Daoy (cell line): ENCODE measurements around the gene MAU2. TPM values are rescaled to one million over a fixed set of nuclear protein-coding genes. Genes with fewer than 3 reads are reported as not detected.
"Not testable (repeated sequence)": the region's sequence is repeated elsewhere in the genome, so short reads cannot be mapped to it uniquely, and the experiment has no call there.

ENCODE experiments used
- DNase-seq: peaks from one replicate; pipeline ENCODE4 v3.0.0-alpha.2; 2015; ENCODE audit warnings: low read depth
- total RNA-seq: library from RNA; depleted of rRNA; stranded (reverse); fragments of >200 nt; shearing (Covaris generic); gene quantifications from 2 replicates; pipeline ENCODE4 v1.2.3, GENCODE V29; 2014

The MAU2 gene
- total RNA-seq, 1 experiment from 2014 or later: 17.5 TPM

DNA sequence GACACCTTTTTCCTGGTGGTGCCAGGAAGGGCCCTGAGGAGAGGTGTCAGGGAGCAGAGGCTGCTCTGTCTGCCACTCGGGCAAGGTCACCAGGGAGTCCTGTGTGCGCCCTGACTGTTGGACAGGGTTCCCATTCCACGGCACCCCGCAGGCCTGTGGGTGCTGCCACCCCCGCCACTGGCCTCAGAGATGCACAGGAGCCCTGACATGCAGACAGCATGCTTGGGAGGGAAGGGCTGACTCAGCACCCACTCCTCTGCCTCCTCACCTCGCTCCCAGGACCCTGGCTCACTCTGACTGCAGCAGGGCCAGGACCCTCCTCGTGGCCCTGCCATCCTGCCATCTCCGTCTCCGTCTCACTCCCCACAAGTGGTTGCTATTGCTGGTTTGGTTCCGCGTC is 25.3 kb downstream of the MAU2 start:
- DNase-seq: no peak

GRCh38 chr19:19347401-19348110 is 26.9 kb downstream of the MAU2 start:
- DNase-seq: no peak

GRCh38 chr19:19348266-19348665 is 27.6 kb downstream of the MAU2 start:
- DNase-seq: no peak

DNA sequence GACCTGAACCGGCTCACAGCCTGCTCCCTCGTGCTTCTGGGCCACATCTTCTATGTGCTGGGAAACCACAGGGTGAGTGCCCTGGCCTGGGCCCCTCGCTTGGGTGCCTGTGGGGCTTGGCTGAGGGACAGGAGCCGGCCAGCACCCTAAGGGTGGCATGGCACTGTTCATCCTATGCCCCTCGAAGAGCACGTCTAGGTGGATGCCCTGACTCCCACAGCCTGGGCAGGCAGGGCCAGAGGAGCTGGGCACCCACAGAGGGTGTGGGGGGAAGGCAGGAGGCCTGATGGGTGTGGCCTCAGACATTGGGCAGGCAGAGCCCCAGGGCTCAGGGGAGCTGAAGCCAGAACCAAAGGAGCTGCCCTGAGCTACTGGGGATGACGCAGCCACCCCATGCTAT is 28.7 kb downstream of the MAU2 start:
- no peak for DNase-seq

GRCh38 chr19:19350756-19351155 is 30.1 kb downstream of the MAU2 start:
- not testable (repeated sequence) for DNase-seq

- DNase-seq: no peak
Observed at GRCh38 chr19:19352823-19353222, 32.2 kb downstream of the MAU2 start.

DNA sequence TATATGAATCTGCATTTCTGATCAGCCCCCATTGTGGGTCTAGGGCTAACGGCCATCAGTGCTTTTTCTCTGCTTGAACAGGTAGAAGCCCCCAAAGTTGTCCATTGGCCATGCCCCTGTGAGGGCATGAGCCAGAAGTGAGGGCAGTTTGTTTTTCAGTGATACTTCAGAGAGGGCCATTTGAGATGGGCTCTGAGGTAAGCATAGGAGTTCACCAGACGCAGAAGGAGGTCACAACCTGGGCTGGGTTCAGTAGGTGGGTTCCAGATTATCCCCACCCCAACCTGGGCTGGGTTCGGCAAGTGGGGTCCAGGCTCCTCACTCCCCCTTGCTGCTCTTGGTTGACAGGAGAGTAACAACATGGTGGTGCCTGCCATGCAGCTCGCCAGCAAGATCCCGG is 33.4 kb downstream of the MAU2 start:
- no peak for DNase-seq

GRCh38 chr19:19354932-19355331 is 34.3 kb downstream of the MAU2 start:
- DNase-seq: no peak

DNA sequence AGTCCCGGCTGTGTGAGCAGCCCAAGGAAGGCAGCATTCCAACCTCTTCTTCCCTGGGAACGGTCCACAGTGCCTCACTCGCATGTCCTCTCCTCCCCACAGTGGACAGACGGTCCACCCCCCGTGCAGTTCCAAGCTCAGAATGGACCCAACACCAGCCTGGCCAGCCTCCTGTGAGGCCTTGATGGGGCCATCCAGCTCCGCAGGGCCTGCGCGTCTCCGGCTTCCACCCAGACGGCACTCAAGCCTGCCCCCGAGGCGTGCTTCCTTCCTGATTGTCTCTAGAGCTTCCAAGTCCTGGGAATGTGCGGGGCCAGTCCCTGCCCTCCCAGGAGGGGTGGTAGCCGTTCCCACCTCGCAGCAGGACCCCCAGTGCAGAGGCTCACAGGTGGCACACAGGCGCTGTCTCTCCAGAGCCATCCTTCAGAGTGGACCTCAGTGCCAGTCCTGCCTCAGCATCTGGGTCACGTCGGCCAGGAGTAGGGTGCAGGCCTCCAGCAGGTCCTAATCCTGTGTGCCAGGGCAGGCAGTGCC is 35.0 kb downstream of the MAU2 start:
- DNase-seq: no peak

- no peak for DNase-seq
Observed at GRCh38 chr19:19356500-19356899, 35.9 kb downstream of the MAU2 start.

DNA sequence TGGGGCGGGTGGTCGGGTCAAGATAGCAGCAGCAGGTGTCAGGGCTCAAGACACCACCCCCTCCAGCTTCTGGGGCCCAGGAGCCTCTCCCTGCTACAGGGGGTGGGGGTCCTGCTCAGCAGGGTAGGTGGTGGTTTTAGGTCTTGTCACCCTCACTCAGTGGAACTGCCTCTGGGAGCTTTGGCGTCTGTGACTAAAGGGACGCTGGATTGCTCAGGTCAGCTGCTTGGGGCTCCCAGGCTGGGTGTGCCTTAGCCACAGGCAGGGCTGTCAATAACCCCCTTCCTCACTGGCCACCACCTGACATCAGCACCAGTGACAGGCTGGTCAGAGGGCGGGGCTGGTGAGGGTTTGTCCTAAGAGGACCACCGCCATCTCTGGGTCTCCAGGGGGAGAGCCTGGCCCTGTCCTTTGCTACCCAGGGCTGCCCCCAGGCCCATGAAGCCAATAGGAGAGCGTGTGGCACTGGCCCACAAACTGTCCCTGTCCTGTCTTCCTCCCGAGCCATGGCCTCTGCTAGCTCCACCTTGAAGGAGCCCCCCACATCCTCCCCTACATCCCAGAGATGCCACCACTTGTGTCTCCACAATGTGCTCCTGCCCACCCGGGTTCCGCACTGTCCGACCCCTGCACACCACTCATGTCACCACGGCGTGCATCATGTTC is 36.4 kb downstream of the MAU2 start:
- no peak for DNase-seq

DNA sequence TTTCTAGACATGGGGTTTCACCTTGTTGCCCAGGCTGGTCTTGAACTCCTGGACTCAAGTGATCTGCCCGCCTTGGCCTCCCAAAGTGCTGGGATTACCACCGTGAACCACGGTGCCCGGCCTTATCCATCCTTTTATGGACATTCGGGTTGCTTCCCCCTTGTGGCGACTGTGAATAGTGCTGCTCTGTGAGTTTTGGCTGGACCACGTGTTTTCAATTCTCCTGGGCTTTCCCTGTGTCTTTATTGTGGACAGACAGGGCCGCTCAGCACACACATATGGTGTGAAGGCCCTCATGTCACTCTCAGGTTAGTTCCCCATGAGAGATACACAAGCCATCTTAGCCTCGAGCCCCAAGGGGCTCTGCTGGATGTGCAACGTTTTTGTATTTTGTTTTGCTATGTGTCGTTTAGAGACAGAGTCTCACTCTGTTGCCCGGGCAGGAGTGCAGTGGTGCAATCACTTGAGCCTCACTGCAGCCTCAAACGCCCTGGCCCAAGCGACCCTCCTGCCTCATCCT is 40.5 kb downstream of the MAU2 start:
- DNase-seq: peak; percentile 83

GRCh38 chr19:19362075-19362474 is 41.4 kb downstream of the MAU2 start:
- DNase-seq: no peak

- DNase-seq: peak; percentile 76
Observed at GRCh38 chr19:19366434-19367396, 46.1 kb downstream of the MAU2 start.

DNA sequence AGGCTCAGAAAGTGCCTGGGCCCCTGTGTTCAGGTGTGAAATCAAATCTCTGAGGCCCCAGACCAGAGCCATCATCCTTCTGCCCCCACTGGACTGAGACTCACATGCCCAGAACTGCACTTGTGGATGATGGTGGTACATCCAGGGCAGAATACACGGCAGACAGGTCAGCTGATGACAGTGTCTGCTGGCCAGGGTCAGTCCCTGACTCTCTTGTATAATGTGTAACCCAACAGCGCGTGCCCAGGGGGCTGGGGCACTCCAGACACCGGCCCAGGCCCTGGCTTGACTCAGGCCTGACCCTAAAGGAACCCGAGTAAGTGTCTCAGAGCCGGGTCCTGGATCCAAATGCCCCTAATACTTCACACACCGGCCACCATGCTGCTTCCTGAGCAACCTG is 47.5 kb downstream of the MAU2 start:
- no peak for DNase-seq

- peak; percentile 36 for DNase-seq
Observed at GRCh38 chr19:19371059-19371458, 50.4 kb downstream of the MAU2 start.

DNA sequence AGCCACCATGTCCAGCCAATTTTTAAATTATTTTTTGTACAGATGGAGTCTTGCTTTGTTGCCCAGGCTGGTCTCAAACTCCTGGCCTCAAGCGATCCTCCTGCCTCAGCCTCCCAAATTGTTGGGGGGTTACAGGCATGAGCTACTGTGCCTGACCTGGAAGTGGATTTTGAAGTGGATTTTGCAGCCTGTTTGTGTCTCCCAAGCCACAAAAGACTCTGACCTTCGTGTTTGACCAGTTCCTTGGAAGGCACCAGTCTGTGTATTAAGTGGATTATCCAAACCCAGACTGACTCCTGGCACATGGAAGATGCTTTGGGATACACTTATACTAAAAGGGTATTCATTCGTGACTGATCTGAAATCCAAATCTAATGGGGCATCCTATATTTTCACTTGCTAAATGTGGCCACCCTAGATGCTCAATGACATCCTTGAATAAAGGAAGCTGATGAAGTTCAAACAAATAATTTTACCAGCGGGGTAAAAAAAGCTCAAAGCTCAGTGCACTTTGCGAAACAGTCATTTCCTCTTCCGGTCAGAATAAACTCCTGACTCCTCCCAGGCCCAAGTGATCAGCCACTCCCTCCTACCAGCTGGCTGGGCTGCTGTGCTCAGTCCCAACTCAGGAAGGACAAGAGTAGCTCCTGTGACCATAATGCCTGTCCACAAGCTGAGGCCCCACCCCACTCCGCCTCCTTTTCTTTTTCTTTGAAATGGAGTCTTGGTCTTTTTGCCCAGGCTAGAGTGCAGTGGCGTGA is 52.2 kb downstream of the MAU2 start:
- DNase-seq: peak; percentile 60

DNA sequence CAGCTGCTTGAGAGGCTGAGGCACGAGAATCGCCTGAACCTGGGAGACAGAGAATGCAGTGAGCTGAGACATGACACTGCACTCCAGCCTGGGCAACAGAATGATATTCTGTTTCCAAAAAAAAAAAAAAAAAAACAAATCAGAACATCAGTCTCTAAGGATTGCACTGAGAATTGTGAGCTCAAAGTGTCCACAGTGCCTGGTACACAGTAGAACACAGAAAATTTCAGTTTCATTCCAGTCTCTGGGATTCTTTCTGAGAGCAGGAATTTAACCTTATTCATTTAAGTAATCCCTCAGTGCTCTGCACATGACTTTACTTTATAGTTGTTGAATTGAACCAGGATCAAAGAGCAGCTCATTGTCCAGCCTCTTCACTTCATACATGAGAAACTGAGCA is 58.9 kb downstream of the MAU2 start:
- DNase-seq: no peak

DNA sequence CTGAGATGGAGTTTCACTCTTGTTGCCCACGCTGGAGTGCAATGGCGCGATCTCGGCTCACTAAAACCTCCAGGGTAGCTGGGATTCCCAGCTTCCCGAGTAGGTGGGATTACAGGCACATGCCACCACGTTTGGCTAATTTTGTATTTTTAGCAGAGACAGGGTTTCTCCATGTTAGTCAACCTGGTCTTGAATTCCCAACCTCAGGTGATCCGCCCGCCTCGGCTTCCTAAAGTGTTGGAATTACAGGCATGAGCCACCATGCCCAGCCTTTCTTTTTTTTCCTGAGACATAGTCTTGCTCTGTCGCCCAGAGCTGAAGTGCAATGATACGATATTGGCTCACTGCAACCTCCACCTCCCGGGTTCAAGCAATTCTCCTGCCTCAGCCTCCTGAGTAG is 59.7 kb downstream of the MAU2 start:
- DNase-seq: not testable (repeated sequence)

DNA sequence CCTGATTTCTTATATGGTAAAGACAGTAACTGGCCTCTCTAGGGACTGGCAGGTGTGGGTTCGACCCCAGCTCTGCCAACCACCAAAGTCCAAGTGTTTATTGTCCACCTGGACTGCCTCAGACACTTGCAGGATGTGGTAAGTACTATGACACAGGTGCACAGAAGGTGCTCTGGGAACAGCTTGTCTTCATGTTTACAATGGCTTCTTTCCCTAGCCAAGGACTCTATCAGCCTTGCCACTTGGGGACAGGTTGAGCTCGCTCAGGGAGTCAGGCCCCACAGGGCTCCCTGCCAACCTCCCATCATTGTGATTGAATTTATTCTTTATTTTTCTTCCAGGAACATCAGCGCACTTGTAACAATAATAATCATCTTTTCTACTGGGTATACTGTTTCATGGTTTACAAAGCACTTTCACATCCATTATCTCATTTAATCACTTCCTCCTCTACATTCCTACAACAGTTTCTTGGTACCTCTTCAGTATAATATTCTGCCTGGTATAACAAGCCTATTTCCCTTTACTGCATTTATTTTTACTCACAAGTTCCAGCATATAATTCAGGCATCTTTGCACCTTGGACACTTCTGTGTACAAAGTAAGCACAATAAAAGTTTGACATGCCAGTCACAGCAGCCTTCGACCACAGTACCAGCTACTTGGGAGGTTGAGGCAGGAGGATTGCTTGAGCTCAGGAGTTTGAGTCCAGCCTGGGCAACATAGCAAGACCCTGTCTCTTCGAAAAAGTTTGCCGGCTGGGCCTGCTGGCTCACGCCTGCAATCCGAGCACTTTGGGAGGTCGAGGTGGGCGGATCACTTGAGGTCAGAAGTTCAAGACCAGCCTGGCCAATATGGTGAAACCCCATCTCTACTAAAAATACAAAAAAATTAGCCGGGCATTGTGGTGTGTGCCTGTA is 60.6 kb downstream of the MAU2 start:
- peak; percentile 23 for DNase-seq
